ENCODE measurements around the gene STAT6.

STAT6 gene

DNA sequence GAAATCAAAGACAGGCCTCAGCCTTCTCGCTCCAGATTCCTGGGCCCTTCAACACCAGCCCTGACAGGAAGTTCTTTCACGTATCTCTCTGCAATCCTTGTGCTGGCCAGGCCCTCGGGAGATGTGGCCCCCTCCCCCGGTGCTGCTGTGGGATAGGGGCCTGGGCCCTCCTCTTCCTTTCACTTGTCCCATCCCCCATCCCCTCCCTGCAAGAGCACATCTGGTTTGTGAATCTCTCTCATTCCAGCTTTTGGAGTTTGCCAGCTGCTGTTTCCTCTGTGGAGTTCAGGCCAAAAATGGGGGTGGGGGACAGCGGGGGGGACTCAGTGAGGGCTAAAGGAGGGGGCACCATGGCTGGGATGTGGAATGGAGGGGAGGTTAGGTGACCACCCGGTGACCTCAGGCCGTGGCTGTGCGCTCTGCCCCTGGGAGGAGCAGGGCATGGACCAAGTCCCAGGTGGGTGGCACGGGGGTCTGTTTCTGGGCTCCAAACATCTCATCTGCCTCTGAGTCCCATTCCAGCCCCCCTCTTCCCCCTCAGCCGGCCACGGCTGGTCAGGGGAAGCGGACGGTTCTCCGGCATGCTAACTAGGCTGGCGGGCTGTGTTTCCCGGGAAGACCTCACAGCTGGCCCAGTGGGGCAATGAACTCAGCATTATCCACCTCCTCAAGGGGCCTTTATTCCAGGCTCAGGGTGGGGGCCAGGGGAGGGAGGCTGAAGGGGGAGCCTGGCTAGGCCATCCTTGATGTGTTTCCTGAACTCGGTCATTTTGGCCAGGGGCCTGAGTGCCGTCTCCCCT lies 24.6 kb upstream of the STAT6 start:
- Histone ChIP-seq H3K4ac (ENCODE audit: low read depth in 1 of 2, low read length in 2 of 2) (peak overlapping the region; percentile 29 to 68), H4K91ac (ENCODE audit: low read length) (peak overlapping the region; percentile 12), H3K4me1 (ENCODE audit: control insufficient read depth, insufficient read depth, low read depth, low read length) (peaks cover 44% of the 10 kb centered on the region), H2AK5ac (ENCODE audit: low read length, severe bottlenecking) (no peak overlapping the region), H2BK15ac (ENCODE audit: low read depth, poor library complexity, severe bottlenecking) (no peak overlapping the region), H4K8ac (ENCODE audit: low read length) (peak overlapping the region; percentile 29), H2BK12ac (ENCODE audit: low read length in 2 of 2) (peak overlapping the region in 1 of 2 experiments; percentile 68), H3K36me3 (ENCODE audit: control insufficient read depth in 1 of 2, insufficient read depth in 2 of 2, low read depth in 1 of 2, low read length in 2 of 2) (peaks cover 43 to 66% of the 10 kb centered on the region in 2 experiments), H3K27me3 (ENCODE audit: control insufficient read depth in 1 of 2, insufficient read depth in 1 of 2, low read length in 2 of 2) (no peaks in the 10 kb centered on the region), H3K9me3 (ENCODE audit: control insufficient read depth, low read length) (no peaks in the 10 kb centered on the region), H3K14ac (ENCODE audit: low read length in 2 of 2) (peak overlapping the region in 1 of 2 experiments; percentile 44), H3K18ac (ENCODE audit: low read depth in 1 of 2, low read length in 2 of 2) (peak overlapping the region in 1 of 2 experiments; percentile 68), H3K27ac (ENCODE audit: low read length, poor library complexity, severe bottlenecking) (peak overlapping the region; percentile 36), H3K79me1 (replicated peaks; ENCODE audit: low read length, poor library complexity, severe bottlenecking) (peaks cover 23% of the 10 kb centered on the region), H2BK120ac (ENCODE audit: low read depth, low read length) (peak overlapping the region; percentile 40), H3K4me2 (ENCODE audit: low read length, poor library complexity, severe bottlenecking) (peak overlapping the region; percentile 10), H3K9ac (ENCODE audit: low read length) (peak overlapping the region; percentile 95), H2BK5ac (ENCODE audit: low read depth, low read length, poor library complexity, severe bottlenecking) (no peak overlapping the region), H3K4me3 (ENCODE audit: insufficient read depth in 1 of 2, low read depth in 1 of 2, low read length in 2 of 2) (peak overlapping the region in 1 of 2 experiments; percentile 56), H3K23ac (ENCODE audit: low read length in 2 of 2) (no peak overlapping the region), H2AFZ (ENCODE audit: low read depth, low read length) (no peak overlapping the region)
- 22% methylated on average over 13 of the region's 18 CpGs for WGBS
- DNase-seq = peak; percentile 39

- Histone ChIP-seq H3K27me3 (ENCODE audit: control insufficient read depth in 1 of 2, insufficient read depth in 1 of 2, low read length in 2 of 2) (no peaks in the 10 kb centered on the region), H3K14ac (ENCODE audit: low read length in 2 of 2) (no peak overlapping the region), H3K79me1 (replicated peaks; ENCODE audit: low read length, poor library complexity, severe bottlenecking) (peaks cover 23% of the 10 kb centered on the region), H3K36me3 (ENCODE audit: control insufficient read depth in 1 of 2, insufficient read depth in 2 of 2, low read depth in 1 of 2, low read length in 2 of 2) (peaks cover 39 to 60% of the 10 kb centered on the region in 2 experiments), H3K23ac (ENCODE audit: low read length in 2 of 2) (peak overlapping the region in 1 of 2 experiments; percentile 37), H3K27ac (ENCODE audit: low read length, poor library complexity, severe bottlenecking) (peak overlapping the region; percentile 36), H3K4ac (ENCODE audit: low read depth in 1 of 2, low read length in 2 of 2) (peak overlapping the region in 1 of 2 experiments; percentile 20), H2BK5ac (ENCODE audit: low read depth, low read length, poor library complexity, severe bottlenecking) (no peak overlapping the region), H3K18ac (ENCODE audit: low read depth in 1 of 2, low read length in 2 of 2) (peak overlapping the region; percentile 42 to 78), H4K91ac (ENCODE audit: low read length) (peak overlapping the region; percentile 53), H2BK12ac (ENCODE audit: low read length in 2 of 2) (peak overlapping the region in 1 of 2 experiments; percentile 15), H2AK5ac (ENCODE audit: low read length, severe bottlenecking) (no peak overlapping the region), H3K4me3 (ENCODE audit: insufficient read depth in 1 of 2, low read depth in 1 of 2, low read length in 2 of 2) (peak overlapping the region in 1 of 2 experiments; percentile 56), H3K4me2 (ENCODE audit: low read length, poor library complexity, severe bottlenecking) (no peak overlapping the region), H3K9ac (ENCODE audit: low read length) (peak overlapping the region; percentile 95), H3K9me3 (ENCODE audit: control insufficient read depth, low read length) (no peaks in the 10 kb centered on the region), H2AFZ (ENCODE audit: low read depth, low read length) (no peak overlapping the region), H4K8ac (ENCODE audit: low read length) (no peak overlapping the region), H3K4me1 (ENCODE audit: control insufficient read depth, insufficient read depth, low read depth, low read length) (peaks cover 47% of the 10 kb centered on the region), H2BK120ac (ENCODE audit: low read depth, low read length) (peak overlapping the region; percentile 36), H2BK15ac (ENCODE audit: low read depth, poor library complexity, severe bottlenecking) (no peak overlapping the region)
- WGBS = 71% methylated on average over 9 of the region's 9 CpGs
- DNase-seq = peak; percentile 32
These were observed 23.8 kb upstream of the STAT6 start for GRCh38 chr12:57134949-57135348.

DNA sequence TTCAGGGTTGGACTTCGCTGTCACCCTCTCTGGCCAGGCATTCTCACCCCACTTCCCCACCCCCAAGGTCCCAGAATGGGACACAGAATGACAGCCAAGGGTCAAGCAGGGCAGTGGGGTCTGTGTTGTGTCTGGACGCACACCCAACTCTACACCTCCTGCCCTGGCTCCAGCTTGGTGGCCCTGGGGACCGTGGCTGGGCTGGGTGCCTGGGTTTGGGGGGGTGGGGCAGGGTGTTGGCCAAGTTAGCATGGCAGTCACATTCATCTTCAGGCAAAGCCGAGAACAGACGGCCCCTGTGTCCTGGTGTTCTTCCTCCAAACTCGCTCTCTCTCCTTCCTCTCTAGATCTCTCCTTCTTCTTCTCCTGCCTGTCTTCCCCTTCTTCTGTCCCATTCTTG lies 22.8 kb upstream of the STAT6 start:
- H2BK120ac ChIP-seq (ENCODE audit: low read depth, low read length) = no peak overlapping the region
- no peak overlapping the region for H2BK15ac ChIP-seq (ENCODE audit: low read depth, poor library complexity, severe bottlenecking)
- peak overlapping the region in 1 of 2 experiments; percentile 72 for H3K4me3 ChIP-seq (ENCODE audit: insufficient read depth in 1 of 2, low read depth in 1 of 2, low read length in 2 of 2)
- no peak overlapping the region for H3K23ac ChIP-seq (ENCODE audit: low read length in 2 of 2)
- WGBS = 63% methylated on average over 6 of the region's 6 CpGs
- H3K4me2 ChIP-seq (ENCODE audit: low read length, poor library complexity, severe bottlenecking) = no peak overlapping the region
- H3K14ac ChIP-seq (ENCODE audit: low read length in 2 of 2) = peak overlapping the region in 1 of 2 experiments; percentile 82
- no peak overlapping the region for H2BK5ac ChIP-seq (ENCODE audit: low read depth, low read length, poor library complexity, severe bottlenecking)
- no peak overlapping the region for H2AFZ ChIP-seq (ENCODE audit: low read depth, low read length)
- H3K36me3 ChIP-seq (ENCODE audit: control insufficient read depth in 1 of 2, insufficient read depth in 2 of 2, low read depth in 1 of 2, low read length in 2 of 2) = peaks cover 28 to 49% of the 10 kb centered on the region in 2 experiments
- H3K27ac ChIP-seq (ENCODE audit: low read length, poor library complexity, severe bottlenecking) = peak overlapping the region; percentile 47
- H3K4ac ChIP-seq (ENCODE audit: low read depth in 1 of 2, low read length in 2 of 2) = no peak overlapping the region
- peaks cover 20% of the 10 kb centered on the region for H3K79me1 ChIP-seq (replicated peaks; ENCODE audit: low read length, poor library complexity, severe bottlenecking)
- peak overlapping the region; percentile 70 to 84 for H3K18ac ChIP-seq (ENCODE audit: low read depth in 1 of 2, low read length in 2 of 2)
- no peaks in the 10 kb centered on the region for H3K27me3 ChIP-seq (ENCODE audit: control insufficient read depth in 1 of 2, insufficient read depth in 1 of 2, low read length in 2 of 2)
- H4K8ac ChIP-seq (ENCODE audit: low read length) = peak overlapping the region; percentile 79
- no peaks in the 10 kb centered on the region for H3K9me3 ChIP-seq (ENCODE audit: control insufficient read depth, low read length)
- H3K9ac ChIP-seq (ENCODE audit: low read length) = peak overlapping the region; percentile 95
- peak overlapping the region; percentile 86 for H4K91ac ChIP-seq (ENCODE audit: low read length)
- peaks cover 45% of the 10 kb centered on the region for H3K4me1 ChIP-seq (ENCODE audit: control insufficient read depth, insufficient read depth, low read depth, low read length)
- H2BK12ac ChIP-seq (ENCODE audit: low read length in 2 of 2) = peak overlapping the region; percentile 37 to 87
- no peak for DNase-seq
- peak overlapping the region; percentile 94 for H2AK5ac ChIP-seq (ENCODE audit: low read length, severe bottlenecking)

DNA sequence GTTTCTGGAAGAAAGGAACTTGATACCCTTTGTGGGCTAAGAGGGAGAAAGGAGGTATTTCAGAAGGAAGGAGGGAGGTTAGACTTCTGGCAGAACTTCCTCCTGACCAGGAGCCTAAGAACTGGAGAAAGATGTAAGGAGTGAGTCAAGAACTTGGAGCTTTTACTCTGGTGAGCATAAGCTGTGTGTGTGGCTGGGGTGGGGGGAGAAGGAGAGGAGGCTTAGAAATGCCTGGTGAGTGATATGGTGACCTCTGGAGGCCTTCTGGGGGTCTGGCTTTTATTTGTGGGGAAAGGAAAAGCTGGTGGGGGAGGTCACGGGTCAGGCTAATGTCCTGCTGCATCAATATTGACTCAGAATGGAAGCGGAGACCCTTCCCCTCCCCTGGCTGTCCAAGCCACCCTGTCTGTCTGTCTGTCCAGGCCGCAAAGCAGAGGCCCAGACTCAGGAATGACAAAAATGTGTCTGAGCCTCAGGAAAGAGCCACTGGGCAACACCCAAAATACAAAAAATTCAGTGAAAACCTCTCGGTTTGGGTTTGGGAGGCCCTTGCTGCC lies 21.9 kb upstream of the STAT6 start:
- H3K4me3 ChIP-seq (ENCODE audit: insufficient read depth in 1 of 2, low read depth in 1 of 2, low read length in 2 of 2) = peak overlapping the region in 1 of 2 experiments; percentile 91
- H3K79me1 ChIP-seq (replicated peaks; ENCODE audit: low read length, poor library complexity, severe bottlenecking) = peaks cover 14% of the 10 kb centered on the region
- no peak overlapping the region for H2AFZ ChIP-seq (ENCODE audit: low read depth, low read length)
- H3K4me1 ChIP-seq (ENCODE audit: control insufficient read depth, insufficient read depth, low read depth, low read length) = peaks cover 45% of the 10 kb centered on the region
- no peak overlapping the region for H2BK5ac ChIP-seq (ENCODE audit: low read depth, low read length, poor library complexity, severe bottlenecking)
- peak overlapping the region; percentile 47 for H2AK5ac ChIP-seq (ENCODE audit: low read length, severe bottlenecking)
- peak overlapping the region; percentile 42 for H2BK120ac ChIP-seq (ENCODE audit: low read depth, low read length)
- H2BK15ac ChIP-seq (ENCODE audit: low read depth, poor library complexity, severe bottlenecking) = no peak overlapping the region
- H4K8ac ChIP-seq (ENCODE audit: low read length) = no peak overlapping the region
- peak overlapping the region; percentile 54 for H3K27ac ChIP-seq (ENCODE audit: low read length, poor library complexity, severe bottlenecking)
- peak overlapping the region; percentile 95 for H3K9ac ChIP-seq (ENCODE audit: low read length)
- H3K27me3 ChIP-seq (ENCODE audit: control insufficient read depth in 1 of 2, insufficient read depth in 1 of 2, low read length in 2 of 2) = no peaks in the 10 kb centered on the region
- H3K14ac ChIP-seq (ENCODE audit: low read length in 2 of 2) = no peak overlapping the region
- H3K9me3 ChIP-seq (ENCODE audit: control insufficient read depth, low read length) = no peaks in the 10 kb centered on the region
- H4K91ac ChIP-seq (ENCODE audit: low read length) = no peak overlapping the region
- no peak overlapping the region for H3K23ac ChIP-seq (ENCODE audit: low read length in 2 of 2)
- peak overlapping the region in 1 of 2 experiments; percentile 45 for H2BK12ac ChIP-seq (ENCODE audit: low read length in 2 of 2)
- peaks cover 20 to 43% of the 10 kb centered on the region in 2 experiments for H3K36me3 ChIP-seq (ENCODE audit: control insufficient read depth in 1 of 2, insufficient read depth in 2 of 2, low read depth in 1 of 2, low read length in 2 of 2)
- DNase-seq = no peak
- 2% methylated on average over 3 of the region's 4 CpGs for WGBS
- peak overlapping the region; percentile 54 for H3K4me2 ChIP-seq (ENCODE audit: low read length, poor library complexity, severe bottlenecking)
- H3K4ac ChIP-seq (ENCODE audit: low read depth in 1 of 2, low read length in 2 of 2) = peak overlapping the region in 1 of 2 experiments; percentile 71
- H3K18ac ChIP-seq (ENCODE audit: low read depth in 1 of 2, low read length in 2 of 2) = no peak overlapping the region

All from mesenchymal stem cell (in vitro differentiated cells and primary cell).